ENCODE results near the gene IFI27. TPM values are rescaled to one million over a fixed set of nuclear protein-coding genes. Genes with fewer than 3 reads are reported as not detected.

Gene IFI27
- total and polyA plus RNA-seq, 2 of the 4 experiments (the other 2 are of a cell fraction) = under 0.01 to 0.60 TPM

DNA sequence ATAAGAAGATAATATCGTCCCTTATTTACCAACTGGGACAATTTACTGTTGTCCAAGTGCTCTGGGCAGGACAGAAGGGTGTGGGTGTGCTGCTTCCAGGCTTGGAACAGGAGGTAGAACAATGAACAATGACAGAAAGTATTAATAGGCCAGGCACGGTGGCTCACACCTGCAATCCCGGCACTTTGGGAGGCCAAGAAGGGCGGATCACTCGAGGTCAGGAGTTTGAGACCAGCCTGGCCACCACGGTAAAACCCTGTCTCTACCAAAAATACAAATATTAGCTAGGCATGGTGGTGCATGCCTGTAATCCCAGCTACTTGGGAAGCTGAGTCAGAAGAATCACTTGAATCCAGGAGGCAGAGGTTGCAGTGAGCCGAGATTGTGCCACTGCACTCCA is 2.5 kb downstream of the IFI27 start:
- dilution Hi-C loops (cut with HindIII; ENCODE audit: low sequenced_read_pairs, unreplicated experiment) = no loop called here
- H2AFZ ChIP-seq (replicated peaks; ENCODE audit: low read length, poor library complexity) = no peak overlapping the region
- no peak overlapping the region for H2AK5ac ChIP-seq (ENCODE audit: low read depth, low read length)
- no peak for DNase-seq
- H3K23ac ChIP-seq (ENCODE audit: low read depth, low read length) = no peak overlapping the region
- 100% methylated on average over 1 of the region's 7 CpGs; no CpG with 5 or more reads in 1 of the 2 experiments for WGBS, 2 experiments (ENCODE audit: extremely low coverage in 2 of 2, insufficient read length in 1 of 2)
- no peak overlapping the region for H3K27ac ChIP-seq (ENCODE audit: insufficient read depth, low read length)
- H4K20me1 ChIP-seq (ENCODE audit: insufficient read depth, low read length) = no peaks in the 10 kb centered on the region
- intact Hi-C loops (cut with micrococcal nuclease) = no loop called here
- POLR2A ChIA-PET (ENCODE audit: unreplicated experiment) = no interaction called here
- no peak overlapping the region for H3K4me2 ChIP-seq (ENCODE audit: low read depth, low read length)
- no peak overlapping the region for H4K91ac ChIP-seq (ENCODE audit: insufficient read depth, low read depth, low read length)
- H3K9ac ChIP-seq (ENCODE audit: low read depth, low read length) = no peak overlapping the region
- in situ Hi-C loops (cut with MboI; ENCODE audit: low sequenced_read_pairs) = no loop called here
- H3K9me1 ChIP-seq (ENCODE audit: insufficient read depth, low read length) = 0 out of 2 replicates have a peak, but pooled peaks cover 3% of the 10 kb centered on the region
- H3K9me3 ChIP-seq (ENCODE audit: control insufficient read depth, insufficient read depth, low read length) = no peaks in the 10 kb centered on the region
- H3K4me1 ChIP-seq (ENCODE audit: control insufficient read depth, insufficient read depth, low read length) = no peaks in the 10 kb centered on the region
- no peak overlapping the region for H2AK9ac ChIP-seq (replicated peaks; ENCODE audit: low read depth, low read length, poor library complexity)
- peaks cover 13% of the 10 kb centered on the region; the same call in 1 of the 2 replicates for H3K27me3 ChIP-seq (ENCODE audit: control insufficient read depth, insufficient read depth, low read length)
- no peak for ATAC-seq (ENCODE audit: low read depth)
- no peak overlapping the region for H2BK120ac ChIP-seq (ENCODE audit: low read depth, low read length)
- H3K79me1 ChIP-seq (ENCODE audit: low read depth in 1 of 2, low read length in 2 of 2) = no peaks in the 10 kb centered on the region
- CTCF ChIA-PET = interaction anchor here (1.5 kb wide), 1 partner anchor 19 kb away, joined by 6 read pairs; no protein-coding TSS in a partner anchor
- TF ChIP-seq, protein P1, sequence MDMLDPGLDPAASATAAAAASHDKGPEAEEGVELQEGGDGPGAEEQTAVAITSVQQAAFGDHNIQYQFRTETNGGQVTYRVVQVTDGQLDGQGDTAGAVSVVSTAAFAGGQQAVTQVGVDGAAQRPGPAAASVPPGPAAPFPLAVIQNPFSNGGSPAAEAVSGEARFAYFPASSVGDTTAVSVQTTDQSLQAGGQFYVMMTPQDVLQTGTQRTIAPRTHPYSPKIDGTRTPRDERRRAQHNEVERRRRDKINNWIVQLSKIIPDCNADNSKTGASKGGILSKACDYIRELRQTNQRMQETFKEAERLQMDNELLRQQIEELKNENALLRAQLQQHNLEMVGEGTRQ (IDR thresholded peaks at IDR 0.05; ENCODE audit: low read depth, low read length) = no peak
- TF ChIP-seq FOS (IDR thresholded peaks at IDR 0.05; ENCODE audit: low read depth, low read length) (no peak), SMC3 (IDR thresholded peaks at IDR 0.05; ENCODE audit: low read depth, low read length) (no peak), POLR2A (IDR thresholded peaks at IDR 0.05; ENCODE audit: low read depth, low read length) (no peak), RFX5 (IDR thresholded peaks at IDR 0.05; ENCODE audit: low read depth, low read length) (no peak), NFE2L2 (IDR thresholded peaks at IDR 0.05; ENCODE audit: low read depth, low read length) (no peak), MAFK (IDR thresholded peaks at IDR 0.05; ENCODE audit: low read depth, low read length) (no peak), CEBPB (IDR thresholded peaks at IDR 0.05; ENCODE audit: low read depth, low read length) (no peak), MAZ (IDR thresholded peaks at IDR 0.05; ENCODE audit: borderline replicate concordance, low read depth, low read length) (no peak), BHLHE40 (IDR thresholded peaks at IDR 0.05; ENCODE audit: low read depth, low read length) (no peak), CHD1 (IDR thresholded peaks at IDR 0.05; ENCODE audit: low read depth, low read length) (no peak), MXI1 (IDR thresholded peaks at IDR 0.05; ENCODE audit: borderline replicate concordance, low read depth, low read length) (no peak), RAD21 (IDR thresholded peaks at IDR 0.05; ENCODE audit: low read length) (no peak), RCOR1 (IDR thresholded peaks at IDR 0.05; ENCODE audit: insufficient replicate concordance, low read length) (no peak)
- TF ChIP-seq, protein P2, sequence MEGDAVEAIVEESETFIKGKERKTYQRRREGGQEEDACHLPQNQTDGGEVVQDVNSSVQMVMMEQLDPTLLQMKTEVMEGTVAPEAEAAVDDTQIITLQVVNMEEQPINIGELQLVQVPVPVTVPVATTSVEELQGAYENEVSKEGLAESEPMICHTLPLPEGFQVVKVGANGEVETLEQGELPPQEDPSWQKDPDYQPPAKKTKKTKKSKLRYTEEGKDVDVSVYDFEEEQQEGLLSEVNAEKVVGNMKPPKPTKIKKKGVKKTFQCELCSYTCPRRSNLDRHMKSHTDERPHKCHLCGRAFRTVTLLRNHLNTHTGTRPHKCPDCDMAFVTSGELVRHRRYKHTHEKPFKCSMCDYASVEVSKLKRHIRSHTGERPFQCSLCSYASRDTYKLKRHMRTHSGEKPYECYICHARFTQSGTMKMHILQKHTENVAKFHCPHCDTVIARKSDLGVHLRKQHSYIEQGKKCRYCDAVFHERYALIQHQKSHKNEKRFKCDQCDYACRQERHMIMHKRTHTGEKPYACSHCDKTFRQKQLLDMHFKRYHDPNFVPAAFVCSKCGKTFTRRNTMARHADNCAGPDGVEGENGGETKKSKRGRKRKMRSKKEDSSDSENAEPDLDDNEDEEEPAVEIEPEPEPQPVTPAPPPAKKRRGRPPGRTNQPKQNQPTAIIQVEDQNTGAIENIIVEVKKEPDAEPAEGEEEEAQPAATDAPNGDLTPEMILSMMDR (conservative IDR thresholded peaks at IDR 0.05; ENCODE audit: low read depth, low read length) = no peak
- TF ChIP-seq, protein P3, sequence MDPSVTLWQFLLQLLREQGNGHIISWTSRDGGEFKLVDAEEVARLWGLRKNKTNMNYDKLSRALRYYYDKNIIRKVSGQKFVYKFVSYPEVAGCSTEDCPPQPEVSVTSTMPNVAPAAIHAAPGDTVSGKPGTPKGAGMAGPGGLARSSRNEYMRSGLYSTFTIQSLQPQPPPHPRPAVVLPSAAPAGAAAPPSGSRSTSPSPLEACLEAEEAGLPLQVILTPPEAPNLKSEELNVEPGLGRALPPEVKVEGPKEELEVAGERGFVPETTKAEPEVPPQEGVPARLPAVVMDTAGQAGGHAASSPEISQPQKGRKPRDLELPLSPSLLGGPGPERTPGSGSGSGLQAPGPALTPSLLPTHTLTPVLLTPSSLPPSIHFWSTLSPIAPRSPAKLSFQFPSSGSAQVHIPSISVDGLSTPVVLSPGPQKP (IDR thresholded peaks at IDR 0.05; ENCODE audit: borderline replicate concordance, low read depth, low read length) = no peak
- no peaks in the 10 kb centered on the region for H3K36me3 ChIP-seq (ENCODE audit: control insufficient read depth, insufficient read depth, low read length)
- no peak overlapping the region for H3K4me3 ChIP-seq (ENCODE audit: insufficient read depth, low read depth, low read length)
- H3K4ac ChIP-seq (ENCODE audit: low read depth, low read length) = no peak overlapping the region
- BruUV-seq (replicated peaks) = no TSS peak
- H4K5ac ChIP-seq (ENCODE audit: low read depth, low read length) = no peak overlapping the region
- H4K8ac ChIP-seq (ENCODE audit: low read depth in 2 of 2, low read length in 2 of 2) = no peak overlapping the region
- H3K18ac ChIP-seq (ENCODE audit: low read depth, low read length) = no peak overlapping the region
- H2BK5ac ChIP-seq (ENCODE audit: low read depth, low read length, poor library complexity, severe bottlenecking) = no peak overlapping the region
- H2BK15ac ChIP-seq (ENCODE audit: low read depth, low read length) = no peak overlapping the region
- H3K56ac ChIP-seq (ENCODE audit: extremely low read depth, insufficient read depth, low read length) = no peak overlapping the region
- H2BK20ac ChIP-seq (ENCODE audit: low read depth, low read length) = no peak overlapping the region
- H3K14ac ChIP-seq (replicated peaks; ENCODE audit: low read depth, low read length) = no peak overlapping the region

Measured in IMR-90 (cell line).